Endometrial microvascular endothelial cells (primary cell): ENCODE results near the gene ZNF273. TPM values are rescaled to one million over a fixed set of nuclear protein-coding genes. Genes with fewer than 3 reads are reported as not detected.

Experiments used
- total RNA-seq: library from RNA; depleted of rRNA; stranded (reverse); fragments of >200 nt; gene quantifications from one replicate; pipeline ENCODE4 v1.2.3, GENCODE V29; 2015; ENCODE audit errors: inconsistent ontology term

Gene ZNF273
- total RNA-seq, 1 donor from 2014 or later = 2.7 TPM

Other genes starting within 250 kb of the ZNF273 start
- gene ZNF107, start 237.1 kb upstream of the ZNF273 start, total RNA-seq = 1.0 TPM
- 4.9 TPM for gene ZNF138, start 108.8 kb upstream of the ZNF273 start, total RNA-seq
- 4.9 TPM for gene ZNF117, start 87.8 kb downstream of the ZNF273 start, total RNA-seq
- 15.4 TPM for gene ERV3-1, start 103.4 kb downstream of the ZNF273 start, total RNA-seq